NCI-H2196 treated with DMSO at 0.1 percent for 48 hours (cell line): ENCODE data around the gene CT45A5.
"Not testable (repeated sequence)": the region's sequence is repeated elsewhere in the genome, so short reads cannot be mapped to it uniquely, and the experiment has no call there.

Source experiments
- DNase-seq: peaks from one replicate; lab custom pipeline; 2025; ENCODE audit not compliant: unreplicated experiment; lab: John Stamatoyannopoulos, UW

Gene CT45A5, protein sequence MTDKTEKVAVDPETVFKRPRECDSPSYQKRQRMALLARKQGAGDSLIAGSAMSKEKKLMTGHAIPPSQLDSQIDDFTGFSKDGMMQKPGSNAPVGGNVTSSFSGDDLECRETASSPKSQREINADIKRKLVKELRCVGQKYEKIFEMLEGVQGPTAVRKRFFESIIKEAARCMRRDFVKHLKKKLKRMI

DNA sequence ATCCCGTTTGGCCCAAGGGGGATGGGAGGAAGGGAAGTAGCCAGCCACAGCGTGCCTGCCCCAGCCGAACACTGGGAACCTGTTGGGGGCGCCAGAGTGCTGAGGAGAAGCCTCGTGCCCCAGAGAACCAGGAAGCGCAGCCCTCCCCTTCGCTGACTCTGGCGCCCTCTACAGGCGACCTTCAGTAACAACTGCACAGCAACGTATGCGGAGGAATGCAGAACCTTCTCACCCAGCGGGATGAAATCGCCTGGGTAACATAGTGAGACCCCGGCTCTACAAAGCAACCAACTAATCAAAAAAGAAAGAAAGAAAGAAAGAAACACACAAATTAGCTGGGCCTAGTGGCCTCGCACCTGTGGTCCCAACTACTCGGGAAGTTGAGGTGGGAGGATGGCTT is at the start of gene CT45A5:
TSS of gene CT45A5 (minus strand) at position 101 of the 400 bp plus-strand sequence. CDS start 3,774 bp downstream, outside the sequence.
- not testable (repeated sequence) for DNase-seq

DNA sequence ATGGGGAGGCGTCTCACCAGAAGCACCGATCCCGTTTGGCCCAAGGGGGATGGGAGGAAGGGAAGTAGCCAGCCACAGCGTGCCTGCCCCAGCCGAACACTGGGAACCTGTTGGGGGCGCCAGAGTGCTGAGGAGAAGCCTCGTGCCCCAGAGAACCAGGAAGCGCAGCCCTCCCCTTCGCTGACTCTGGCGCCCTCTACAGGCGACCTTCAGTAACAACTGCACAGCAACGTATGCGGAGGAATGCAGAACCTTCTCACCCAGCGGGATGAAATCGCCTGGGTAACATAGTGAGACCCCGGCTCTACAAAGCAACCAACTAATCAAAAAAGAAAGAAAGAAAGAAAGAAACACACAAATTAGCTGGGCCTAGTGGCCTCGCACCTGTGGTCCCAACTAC is 34.6 kb upstream of the CT45A5 start, which contains the start of gene CT45A2:
TSS of gene CT45A2 (minus strand) at position 101 of the 400 bp plus-strand sequence. CDS start 3,747 bp downstream, outside the sequence.
- DNase-seq, result not testable (repeated sequence)

DNA sequence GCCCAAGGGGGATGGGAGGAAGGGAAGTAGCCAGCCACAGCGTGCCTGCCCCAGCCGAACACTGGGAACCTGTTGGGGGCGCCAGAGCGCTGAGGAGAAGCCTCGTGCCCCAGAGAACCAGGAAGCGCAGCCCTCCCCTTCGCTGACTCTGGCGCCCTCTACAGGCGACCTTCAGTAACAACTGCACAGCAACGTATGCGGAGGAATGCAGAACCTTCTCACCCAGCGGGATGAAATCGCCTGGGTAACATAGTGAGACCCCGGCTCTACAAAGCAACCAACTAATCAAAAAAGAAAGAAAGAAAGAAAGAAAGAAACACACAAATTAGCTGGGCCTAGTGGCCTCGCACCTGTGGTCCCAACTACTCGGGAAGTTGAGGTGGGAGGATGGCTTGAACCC is 17.4 kb upstream of the CT45A5 start, which contains the start of gene CT45A6:
TSS of gene CT45A6 (minus strand) at position 101 of the 400 bp plus-strand sequence. CDS start 3,794 bp downstream, outside the sequence.
- not testable (repeated sequence) for DNase-seq

DNA sequence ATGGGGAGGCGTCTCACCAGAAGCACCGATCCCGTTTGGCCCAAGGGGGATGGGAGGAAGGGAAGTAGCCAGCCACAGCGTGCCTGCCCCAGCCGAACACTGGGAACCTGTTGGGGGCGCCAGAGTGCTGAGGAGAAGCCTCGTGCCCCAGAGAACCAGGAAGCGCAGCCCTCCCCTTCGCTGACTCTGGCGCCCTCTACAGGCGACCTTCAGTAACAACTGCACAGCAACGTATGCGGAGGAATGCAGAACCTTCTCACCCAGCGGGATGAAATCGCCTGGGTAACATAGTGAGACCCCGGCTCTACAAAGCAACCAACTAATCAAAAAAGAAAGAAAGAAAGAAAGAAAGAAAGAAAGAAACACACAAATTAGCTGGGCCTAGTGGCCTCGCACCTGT is 17.2 kb downstream of the CT45A5 start, which contains the start of gene CT45A3:
TSS of gene CT45A3 (minus strand) at position 101 of the 400 bp plus-strand sequence. CDS start 3,747 bp downstream, outside the sequence.
- not testable (repeated sequence) for DNase-seq

DNA sequence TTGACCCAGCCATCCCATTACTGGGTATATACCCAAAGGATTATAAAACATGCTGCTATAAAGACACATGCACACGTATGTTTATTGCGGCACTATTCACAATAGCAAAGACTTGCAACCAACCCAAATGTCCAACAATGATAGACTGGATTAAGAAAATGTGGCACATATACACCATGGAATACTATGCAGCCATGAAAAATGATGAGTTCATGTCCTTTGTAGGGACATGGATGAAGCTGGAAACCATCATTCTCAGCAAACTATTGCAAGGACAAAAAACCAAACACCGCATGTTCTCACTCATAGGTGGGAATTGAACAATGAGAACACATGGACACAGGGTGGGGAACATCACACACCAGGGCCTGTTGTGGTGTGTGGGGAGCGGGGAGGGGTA is 40.6 kb downstream of the CT45A5 start:
- not testable (repeated sequence) for DNase-seq

DNA sequence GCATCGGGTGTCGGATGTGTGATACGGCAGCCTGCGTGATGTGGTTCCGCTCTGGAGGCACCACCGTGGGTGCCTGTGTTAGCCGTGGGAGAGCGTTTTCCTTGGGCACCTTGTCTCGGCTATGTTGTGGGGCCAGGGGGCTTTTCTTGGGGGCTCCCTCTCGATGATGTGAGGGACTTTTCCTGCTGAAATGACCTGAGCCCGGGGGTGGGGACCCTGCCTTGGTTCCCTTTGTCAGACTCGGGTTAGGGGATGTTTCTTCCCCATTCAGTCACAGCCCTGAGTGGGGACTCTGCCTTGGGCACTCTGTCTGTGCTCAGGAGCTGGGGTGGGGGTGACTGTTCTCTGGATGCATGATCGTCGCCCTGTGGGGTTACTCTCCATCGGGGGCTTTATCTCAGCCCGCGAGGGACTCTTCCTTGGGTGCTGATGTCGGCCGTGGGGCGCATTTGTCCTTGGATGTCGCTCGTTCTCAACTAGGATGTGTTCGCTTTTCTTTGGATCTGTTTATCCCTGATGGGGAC is 44.0 kb downstream of the CT45A5 start:
- no peak for DNase-seq

DNA sequence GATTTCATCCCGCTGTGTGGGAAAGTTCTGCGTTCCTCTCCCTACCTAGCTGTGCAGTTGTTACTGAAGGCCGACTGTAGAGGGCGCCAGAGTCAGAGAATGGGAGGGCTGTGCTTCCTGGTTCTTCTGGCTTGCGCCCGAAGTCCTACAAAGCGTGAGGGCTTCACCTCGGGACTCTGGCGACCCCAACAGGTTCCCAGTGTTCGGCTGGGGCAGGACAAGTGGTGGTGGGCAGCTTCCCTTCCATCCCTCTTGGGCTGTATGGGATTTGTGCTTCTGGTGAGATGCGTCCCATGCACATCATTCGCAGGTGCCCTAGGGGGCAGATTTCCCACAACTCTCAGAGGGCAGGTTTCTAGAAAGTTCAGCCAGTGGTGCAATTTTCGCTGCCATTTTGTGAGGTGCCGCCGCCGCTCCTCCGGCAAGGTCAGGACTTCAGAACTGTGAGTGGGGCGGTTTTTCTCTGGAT is 44.6 kb downstream of the CT45A5 start:
- DNase-seq, result no peak

DNA sequence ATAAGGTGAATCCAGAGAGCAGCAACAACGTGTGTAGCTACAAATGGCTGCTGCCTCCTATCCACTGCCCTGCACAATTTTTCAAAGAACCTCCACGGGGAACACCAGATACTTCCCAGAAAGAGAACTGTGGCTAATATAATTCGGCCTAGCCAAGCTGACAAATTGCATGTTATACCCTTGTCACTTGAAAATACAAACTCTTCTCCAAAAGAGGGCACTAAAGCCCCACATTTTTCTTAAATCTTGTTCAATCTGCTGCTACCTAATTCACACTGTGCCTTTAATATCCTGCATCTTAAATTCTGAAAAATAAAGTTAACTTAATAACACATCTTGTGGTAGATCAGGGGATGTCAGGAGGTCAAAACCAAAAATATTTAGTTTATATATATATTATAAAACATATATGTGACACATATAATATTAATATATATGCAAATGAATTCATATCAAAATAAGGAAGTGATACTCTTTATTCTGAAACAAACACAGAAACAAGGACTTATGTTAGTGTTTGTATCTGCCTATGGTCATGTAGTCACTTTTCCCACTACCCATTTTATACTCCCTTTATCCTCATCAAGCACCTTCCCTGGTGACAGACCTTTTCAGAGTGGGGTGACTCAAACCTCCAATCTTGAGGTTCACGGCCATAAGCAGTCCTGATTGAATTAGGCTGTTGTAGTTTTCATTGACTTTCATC is 47.8 kb downstream of the CT45A5 start:
- DNase-seq, result no peak

DNA sequence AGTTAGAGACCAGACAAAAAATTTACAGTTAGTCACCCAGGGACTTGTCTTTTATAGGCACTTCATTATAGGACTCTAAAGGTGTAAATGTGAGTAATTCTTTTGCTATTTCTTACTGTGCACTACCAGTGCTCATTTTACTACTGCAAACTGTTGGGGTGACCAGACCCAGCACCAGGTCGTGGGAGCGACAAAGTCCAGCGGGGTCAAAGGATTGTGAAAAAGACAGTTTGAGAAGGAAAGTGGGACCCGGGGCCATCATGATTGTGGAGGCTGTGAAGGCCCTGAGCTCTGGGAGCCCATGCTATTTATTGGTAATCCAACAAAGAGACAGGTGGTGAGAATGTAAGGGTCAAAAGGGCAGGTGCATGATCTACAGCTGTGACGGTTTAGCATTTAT is 50.6 kb downstream of the CT45A5 start:
- not testable (repeated sequence) for DNase-seq
